Naive thymus-derived CD8-positive, alpha-beta T cell (primary cell): ENCODE measurements around the gene C2CD4A. TPM values are rescaled to one million over a fixed set of nuclear protein-coding genes. Genes with fewer than 3 reads are reported as not detected.

Experiments used
- ATAC-seq, 2 donors: fragments of 150-1000 bp; cut with Tn5 transposase in 1 of 2; sonication (Bioruptor Pico), chemical (Tn5 transposase) in 1 of 2; 1 replicate in 1 of 2; 2 replicates in 1 of 2; pipeline ENCODE4 v1.10.0; 2021; ENCODE audit warnings: mild to moderate bottlenecking in 2 of 2, moderate library complexity in 2 of 2
- POLR2A ChIA-PET: fragments of 350-600 bp; sonication (Branson Sonifier 250); formaldehyde crosslinking; loops from one replicate; lab custom pipeline; 2021; ENCODE audit warnings: antibody characterized with exemption; lab: Charles Lee
- DNase-seq, 10 donors: peaks; one replicate each; pipeline versions ENCODE4 v3.0.0 to v3.0.0-alpha.2; 2020 to 2022
- H3K27ac Mint-ChIP-seq, 10 donors: one replicate each; pipeline ENCODE4 v1.8.0; 2020 to 2022; ENCODE audit warnings: mild to moderate bottlenecking in 10 of 10, mixed read lengths in 10 of 10, moderate library complexity in 4 of 10, inconsistent platforms in 1 of 10
- H3K27me3 Mint-ChIP-seq, 5 donors: one replicate each; pipeline ENCODE4 v1.8.0; 2021 to 2022; ENCODE audit warnings: mixed read lengths in 5 of 5
- H3K36me3 Mint-ChIP-seq, 3 donors: one replicate each; pipeline ENCODE4 v1.8.0; 2020 to 2022; ENCODE audit warnings: mixed read lengths in 3 of 3, mild to moderate bottlenecking in 2 of 3, inconsistent platforms in 1 of 3
- H3K4me1 Mint-ChIP-seq, 4 donors: one replicate each; pipeline ENCODE4 v1.8.0; 2021 to 2022; ENCODE audit warnings: mixed read lengths in 4 of 4
- H3K4me3 Mint-ChIP-seq, 10 donors: one replicate each; pipeline ENCODE4 v1.8.0; 2020 to 2022; ENCODE audit warnings: mild to moderate bottlenecking in 10 of 10, mixed read lengths in 10 of 10, moderate library complexity in 6 of 10, inconsistent platforms in 1 of 10
- H3K9me3 Mint-ChIP-seq, 9 donors: one replicate each; pipeline ENCODE4 v1.8.0; 2020 to 2022; ENCODE audit warnings: mixed read lengths in 9 of 9, mild to moderate bottlenecking in 3 of 9, inconsistent platforms in 1 of 9, moderate library complexity in 1 of 9
- polyA plus RNA-seq, 3 donors: library from polyadenylated mRNA; unstranded; fragments of 300-500 nt; fragmentation: Illumina TruSeq; gene quantifications; one replicate each; pipeline ENCODE4 v1.2.3, GENCODE V29; 2021
- total RNA-seq, 8 experiments: library from RNA in 2 of 8; stranded (reverse) in 2 of 8; gene quantifications; one replicate each; pipeline ENCODE4 v1.2.3 and lab custom pipeline; 2021 to 2026

The C2CD4A gene
- total and polyA plus RNA-seq, 5 experiments from 2014 or later: not detected

GRCh38 chr15:62087671-62088352 is 21.0 kb downstream of the C2CD4A start:
- H3K27ac Mint-ChIP-seq: no peak overlapping the region
- no peak overlapping the region for H3K4me3 Mint-ChIP-seq
- DNase-seq (no peak), ATAC-seq (no peak)
- H3K36me3 Mint-ChIP-seq: peaks cover 0 to 10% (median 8%) of the 10 kb centered on the region in 3 donors
- H3K4me1 Mint-ChIP-seq: no peaks in the 10 kb centered on the region
- POLR2A ChIA-PET: no interaction called here
- H3K9me3 Mint-ChIP-seq: peaks cover 0 to 22% (median 7%) of the 10 kb centered on the region in 9 donors
- peaks cover 0 to 7% (median 0%) of the 10 kb centered on the region in 5 donors for H3K27me3 Mint-ChIP-seq

- H3K27ac Mint-ChIP-seq: no peak overlapping the region
- no peak for ATAC-seq
- H3K27me3 Mint-ChIP-seq: peaks cover 0 to 7% (median 0%) of the 10 kb centered on the region in 5 donors
- DNase-seq: no peak
- H3K4me3 Mint-ChIP-seq: no peak overlapping the region
- peaks cover 0 to 8% (median 8%) of the 10 kb centered on the region in 3 donors for H3K36me3 Mint-ChIP-seq
- peaks cover 0 to 17% (median 7%) of the 10 kb centered on the region in 9 donors for H3K9me3 Mint-ChIP-seq
- POLR2A ChIA-PET: no interaction called here
- H3K4me1 Mint-ChIP-seq: no peaks in the 10 kb centered on the region
These were observed 21.5 kb downstream of the C2CD4A start for GRCh38 chr15:62088353-62088693.

- peaks cover 0 to 4% (median 0%) of the 10 kb centered on the region in 9 donors for H3K9me3 Mint-ChIP-seq
These were observed 22.8 kb downstream of the C2CD4A start for GRCh38 chr15:62089616-62090015.

GRCh38 chr15:62090988-62091387 is 24.2 kb downstream of the C2CD4A start:
- H3K9me3 Mint-ChIP-seq: no peaks in the 10 kb centered on the region
- no peak for ATAC-seq
- peaks cover 0 to 7% (median 1%) of the 10 kb centered on the region in 5 donors for H3K27me3 Mint-ChIP-seq
- H3K4me3 Mint-ChIP-seq: no peak overlapping the region
- POLR2A ChIA-PET: no interaction called here
- DNase-seq: no peak
- no peaks in the 10 kb centered on the region for H3K36me3 Mint-ChIP-seq
- no peaks in the 10 kb centered on the region for H3K4me1 Mint-ChIP-seq
- no peak overlapping the region for H3K27ac Mint-ChIP-seq

More at GRCh38 chr15:62089616-62090015, 22.8 kb downstream of the C2CD4A start:
- H3K4me1 Mint-ChIP-seq: no peaks in the 10 kb centered on the region
- no peak overlapping the region for H3K4me3 Mint-ChIP-seq
- peaks cover 0 to 7% (median 0%) of the 10 kb centered on the region in 5 donors for H3K27me3 Mint-ChIP-seq
- POLR2A ChIA-PET: no interaction called here
- no peaks in the 10 kb centered on the region for H3K36me3 Mint-ChIP-seq
- no peak overlapping the region for H3K27ac Mint-ChIP-seq
- ATAC-seq (no peak), DNase-seq (no peak)

GRCh38 chr15:62093809-62094208 is 27.0 kb downstream of the C2CD4A start:
- peak overlapping the region in 1 of 10 donors; percentile 24 for H3K27ac Mint-ChIP-seq
- H3K36me3 Mint-ChIP-seq: no peaks in the 10 kb centered on the region
- ATAC-seq (no peak), DNase-seq (no peak)
- H3K4me3 Mint-ChIP-seq: no peak overlapping the region
- POLR2A ChIA-PET: no interaction called here
- H3K4me1 Mint-ChIP-seq: no peaks in the 10 kb centered on the region
- H3K27me3 Mint-ChIP-seq: peaks cover 3 to 19% (median 8%) of the 10 kb centered on the region in 5 donors
- H3K9me3 Mint-ChIP-seq: no peaks in the 10 kb centered on the region

GRCh38 chr15:62094388-62094787 is 27.6 kb downstream of the C2CD4A start:
- ATAC-seq (no peak), DNase-seq (no peak)
- H3K27ac Mint-ChIP-seq: no peak overlapping the region
- H3K4me1 Mint-ChIP-seq: no peaks in the 10 kb centered on the region
- POLR2A ChIA-PET: no interaction called here
- H3K36me3 Mint-ChIP-seq: no peaks in the 10 kb centered on the region
- H3K9me3 Mint-ChIP-seq: no peaks in the 10 kb centered on the region
- H3K27me3 Mint-ChIP-seq: peaks cover 4 to 23% (median 8%) of the 10 kb centered on the region in 5 donors
- H3K4me3 Mint-ChIP-seq: no peak overlapping the region

- DNase-seq (no peak), ATAC-seq (no peak)
- Mint-ChIP-seq H3K9me3 (peaks cover 0 to 2% (median 0%) of the 10 kb centered on the region in 9 donors), H3K27me3 (peaks cover 4 to 26% (median 8%) of the 10 kb centered on the region in 5 donors), H3K27ac (no peak overlapping the region), H3K4me1 (no peaks in the 10 kb centered on the region), H3K36me3 (peaks cover 0 to 2% (median 0%) of the 10 kb centered on the region in 3 donors), H3K4me3 (no peak overlapping the region)
- POLR2A ChIA-PET: no interaction called here
These were observed 32.4 kb downstream of the C2CD4A start for GRCh38 chr15:62099094-62099601.

GRCh38 chr15:62103431-62103830 is 36.7 kb downstream of the C2CD4A start:
- ATAC-seq: no peak
- Mint-ChIP-seq H3K9me3 (peaks cover 0 to 2% (median 0%) of the 10 kb centered on the region in 9 donors), H3K4me3 (no peak overlapping the region), H3K27me3 (peaks cover 3 to 10% (median 5%) of the 10 kb centered on the region in 5 donors), H3K4me1 (no peaks in the 10 kb centered on the region), H3K27ac (no peak overlapping the region), H3K36me3 (peaks cover 0 to 2% (median 0%) of the 10 kb centered on the region in 3 donors)
- DNase-seq: no peak
- POLR2A ChIA-PET: no interaction called here

GRCh38 chr15:62104401-62104800 is 37.6 kb downstream of the C2CD4A start:
- ATAC-seq (no peak), DNase-seq (no peak)
- peaks cover 0 to 2% (median 0%) of the 10 kb centered on the region in 9 donors for H3K9me3 Mint-ChIP-seq
- H3K4me3 Mint-ChIP-seq: no peak overlapping the region
- H3K27me3 Mint-ChIP-seq: peaks cover 2 to 5% (median 2%) of the 10 kb centered on the region in 5 donors
- no peaks in the 10 kb centered on the region for H3K4me1 Mint-ChIP-seq
- peaks cover 0 to 2% (median 0%) of the 10 kb centered on the region in 3 donors for H3K36me3 Mint-ChIP-seq
- no peak overlapping the region for H3K27ac Mint-ChIP-seq
- POLR2A ChIA-PET: no interaction called here

- no peaks in the 10 kb centered on the region for H3K4me1 Mint-ChIP-seq
- POLR2A ChIA-PET: no interaction called here
- H3K36me3 Mint-ChIP-seq: peaks cover 0 to 2% (median 0%) of the 10 kb centered on the region in 3 donors
- H3K9me3 Mint-ChIP-seq: no peaks in the 10 kb centered on the region
- DNase-seq (no peak), ATAC-seq (no peak)
- H3K4me3 Mint-ChIP-seq: no peak overlapping the region
- no peak overlapping the region for H3K27ac Mint-ChIP-seq
- H3K27me3 Mint-ChIP-seq: peaks cover 0 to 5% (median 2%) of the 10 kb centered on the region in 5 donors
These were observed 38.1 kb downstream of the C2CD4A start for GRCh38 chr15:62104846-62105245.

GRCh38 chr15:62105266-62105665 is 38.5 kb downstream of the C2CD4A start:
- ATAC-seq (no peak), DNase-seq (no peak)
- Mint-ChIP-seq H3K4me1 (no peaks in the 10 kb centered on the region), H3K27me3 (peaks cover 0 to 5% (median 2%) of the 10 kb centered on the region in 5 donors), H3K4me3 (no peak overlapping the region), H3K36me3 (no peaks in the 10 kb centered on the region), H3K9me3 (no peaks in the 10 kb centered on the region), H3K27ac (no peak overlapping the region)
- POLR2A ChIA-PET: no interaction called here

- Mint-ChIP-seq H3K27ac (no peak overlapping the region), H3K36me3 (no peaks in the 10 kb centered on the region)
These were observed 39.3 kb downstream of the C2CD4A start for GRCh38 chr15:62106096-62106495.

GRCh38 chr15:62107571-62108121 is 40.9 kb downstream of the C2CD4A start:
- ATAC-seq (no peak), DNase-seq (no peak)
- POLR2A ChIA-PET: no interaction called here
- Mint-ChIP-seq H3K4me1 (no peaks in the 10 kb centered on the region), H3K27ac (no peak overlapping the region), H3K27me3 (peaks cover 0 to 3% (median 2%) of the 10 kb centered on the region in 5 donors), H3K9me3 (no peaks in the 10 kb centered on the region), H3K36me3 (no peaks in the 10 kb centered on the region), H3K4me3 (no peak overlapping the region)

More at GRCh38 chr15:62106096-62106495, 39.3 kb downstream of the C2CD4A start:
- ATAC-seq (no peak), DNase-seq (no peak)
- Mint-ChIP-seq H3K4me3 (no peak overlapping the region), H3K27me3 (peaks cover 0 to 3% (median 2%) of the 10 kb centered on the region in 5 donors), H3K4me1 (no peaks in the 10 kb centered on the region), H3K9me3 (no peaks in the 10 kb centered on the region)
- POLR2A ChIA-PET: no interaction called here
